Vagina (tissue), 2 donors: ENCODE results near the gene AATK.

ENCODE experiments used
- POLR2A ChIP-seq, 2 donors: fragments of 450-650 bp; IDR thresholded peaks; one replicate each; pipeline ENCODE4 v1.6.1; 2017; ENCODE audit warnings: antibody characterized with exemption in 2 of 2, mild to moderate bottlenecking in 2 of 2, moderate library complexity in 2 of 2
- TF ChIP-seq, protein P1 (sequence below), 3 experiments: fragments of 450-650 bp in 2 of 3; fragments of 200-600 bp in 1 of 3; sonication (generic) in 1 of 3; IDR thresholded peaks; one replicate each; pipeline ENCODE4 v1.5.1; 2017 to 2019; ENCODE audit warnings: antibody characterized with exemption in 3 of 3, mild to moderate bottlenecking in 2 of 3, moderate library complexity in 2 of 3

DNA sequence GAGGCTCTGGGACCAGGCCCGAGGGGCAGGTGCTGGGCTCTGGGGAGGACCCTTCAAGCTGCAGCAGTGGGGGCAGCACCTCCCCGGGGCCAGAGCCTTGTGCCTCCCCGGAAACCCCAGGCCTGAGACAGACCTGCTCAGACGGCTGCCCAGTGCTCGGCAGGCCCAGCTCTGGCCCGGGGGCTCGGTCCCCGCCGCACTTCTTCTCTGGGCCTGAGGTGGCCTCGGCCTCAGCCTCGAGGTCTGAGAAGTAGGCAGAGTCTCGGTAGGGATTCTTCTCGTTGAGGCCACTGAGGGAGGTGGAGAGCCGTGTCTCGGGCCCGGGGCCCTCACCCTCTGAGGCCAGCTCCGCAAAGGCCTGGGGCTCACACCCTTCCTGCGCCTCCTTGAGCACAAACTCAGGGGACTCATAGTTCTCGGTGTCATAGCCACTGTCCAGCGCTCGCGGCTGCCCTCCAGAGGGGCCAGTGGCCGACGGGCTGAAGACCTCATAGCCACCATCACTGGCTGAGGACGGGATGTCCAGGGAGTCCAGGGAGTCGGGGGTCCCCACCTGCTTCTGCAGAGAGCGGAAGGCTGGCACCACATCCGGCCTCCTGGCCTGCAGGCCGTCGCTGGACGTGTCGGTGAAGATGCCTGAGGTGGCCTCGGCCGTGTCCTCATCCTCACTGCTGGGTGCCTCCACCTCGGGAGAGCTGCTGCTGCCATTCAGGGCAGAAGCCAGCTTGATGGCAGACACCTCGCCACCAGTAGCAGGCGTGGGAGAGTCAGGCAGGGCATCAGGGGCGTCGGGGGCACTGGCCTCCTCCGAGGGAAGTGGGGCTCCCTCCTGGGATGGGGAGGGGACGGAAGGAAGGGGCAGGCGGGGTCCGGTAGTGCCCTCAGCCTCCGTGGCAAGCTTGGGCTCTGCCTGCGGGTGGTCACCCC, 45.1 kb downstream of the AATK start:
- TF ChIP-seq, protein P1, sequence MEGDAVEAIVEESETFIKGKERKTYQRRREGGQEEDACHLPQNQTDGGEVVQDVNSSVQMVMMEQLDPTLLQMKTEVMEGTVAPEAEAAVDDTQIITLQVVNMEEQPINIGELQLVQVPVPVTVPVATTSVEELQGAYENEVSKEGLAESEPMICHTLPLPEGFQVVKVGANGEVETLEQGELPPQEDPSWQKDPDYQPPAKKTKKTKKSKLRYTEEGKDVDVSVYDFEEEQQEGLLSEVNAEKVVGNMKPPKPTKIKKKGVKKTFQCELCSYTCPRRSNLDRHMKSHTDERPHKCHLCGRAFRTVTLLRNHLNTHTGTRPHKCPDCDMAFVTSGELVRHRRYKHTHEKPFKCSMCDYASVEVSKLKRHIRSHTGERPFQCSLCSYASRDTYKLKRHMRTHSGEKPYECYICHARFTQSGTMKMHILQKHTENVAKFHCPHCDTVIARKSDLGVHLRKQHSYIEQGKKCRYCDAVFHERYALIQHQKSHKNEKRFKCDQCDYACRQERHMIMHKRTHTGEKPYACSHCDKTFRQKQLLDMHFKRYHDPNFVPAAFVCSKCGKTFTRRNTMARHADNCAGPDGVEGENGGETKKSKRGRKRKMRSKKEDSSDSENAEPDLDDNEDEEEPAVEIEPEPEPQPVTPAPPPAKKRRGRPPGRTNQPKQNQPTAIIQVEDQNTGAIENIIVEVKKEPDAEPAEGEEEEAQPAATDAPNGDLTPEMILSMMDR (IDR thresholded peaks at IDR 0.05): no peak
- no peak for TF ChIP-seq POLR2A (IDR thresholded peaks at IDR 0.05)
